ENCODE data around the gene ZNF91. TPM values are rescaled to one million over a fixed set of nuclear protein-coding genes. Genes with fewer than 3 reads are reported as not detected.

ZNF91 gene
- total RNA-seq, 4 donors from 2014 or later, result 39.4 to 119 (median 76.6) TPM

- Histone ChIP-seq H3K27ac (no peak overlapping the region), H3K4me1 (no peaks in the 10 kb centered on the region), H3K9me3 (no peaks in the 10 kb centered on the region), H3K27me3 (no peaks in the 10 kb centered on the region), H3K36me3 (no peaks in the 10 kb centered on the region), H3K4me3 (no peak overlapping the region)
- no peak for DNase-seq
- TF ChIP-seq CTCF (IDR thresholded peaks at IDR 0.05) (no peak), POLR2A (IDR thresholded peaks at IDR 0.05) (no peak)
- intact Hi-C loops (cut with DNase I; ENCODE audit: low total_unique reads), result no loop called here
Observed at GRCh38 chr19:23318143-23318542, 77.1 kb downstream of the ZNF91 start.

GRCh38 chr19:23315286-23315685 lies 80.0 kb downstream of the ZNF91 start:
- Histone ChIP-seq H3K4me3 (no peak overlapping the region), H3K9me3 (no peaks in the 10 kb centered on the region), H3K36me3 (no peaks in the 10 kb centered on the region), H3K27ac (no peak overlapping the region), H3K27me3 (no peaks in the 10 kb centered on the region), H3K4me1 (no peaks in the 10 kb centered on the region)
- intact Hi-C loops (cut with DNase I; ENCODE audit: low total_unique reads), result no loop called here
- DNase-seq, result no peak
- TF ChIP-seq POLR2A (IDR thresholded peaks at IDR 0.05), result no peak
- TF ChIP-seq CTCF (IDR thresholded peaks at IDR 0.05), result no peak

- TF ChIP-seq CTCF (IDR thresholded peaks at IDR 0.05) (no peak), POLR2A (IDR thresholded peaks at IDR 0.05) (no peak)
- Histone ChIP-seq H3K4me1 (no peaks in the 10 kb centered on the region), H3K27ac (no peak overlapping the region), H3K4me3 (no peak overlapping the region), H3K36me3 (no peaks in the 10 kb centered on the region), H3K9me3 (no peaks in the 10 kb centered on the region), H3K27me3 (no peaks in the 10 kb centered on the region)
- DNase-seq, result no peak
- intact Hi-C loops (cut with DNase I; ENCODE audit: low total_unique reads), result no loop called here
Observed at GRCh38 chr19:23314505-23315251, 80.6 kb downstream of the ZNF91 start.

GRCh38 chr19:23313196-23313595 lies 82.1 kb downstream of the ZNF91 start:
- no peaks in the 10 kb centered on the region for H3K36me3 ChIP-seq
- no peaks in the 10 kb centered on the region for H3K9me3 ChIP-seq
- H3K4me3 ChIP-seq, result no peak overlapping the region
- no peaks in the 10 kb centered on the region for H3K4me1 ChIP-seq
- no peak overlapping the region for H3K27ac ChIP-seq
- intact Hi-C loops (cut with DNase I; ENCODE audit: low total_unique reads), result no loop called here
- no peaks in the 10 kb centered on the region for H3K27me3 ChIP-seq
- TF ChIP-seq CTCF (IDR thresholded peaks at IDR 0.05), result no peak
- no peak for TF ChIP-seq POLR2A (IDR thresholded peaks at IDR 0.05)
- no peak for DNase-seq

- intact Hi-C loops (cut with DNase I; ENCODE audit: low total_unique reads), result no loop called here
- TF ChIP-seq CTCF (IDR thresholded peaks at IDR 0.05) (no peak), POLR2A (IDR thresholded peaks at IDR 0.05) (no peak)
- H3K27me3 ChIP-seq, result no peaks in the 10 kb centered on the region
- no peak overlapping the region for H3K27ac ChIP-seq
- H3K4me1 ChIP-seq, result no peaks in the 10 kb centered on the region
- no peaks in the 10 kb centered on the region for H3K36me3 ChIP-seq
- no peak overlapping the region for H3K4me3 ChIP-seq
- no peak for DNase-seq
- no peaks in the 10 kb centered on the region for H3K9me3 ChIP-seq
Observed at GRCh38 chr19:23312515-23312914, 82.8 kb downstream of the ZNF91 start.

Measured in uterus (tissue), 4 donors.